Endodermal cell (in vitro differentiated cells): Measurements from ENCODE around the gene C19orf81. TPM values are rescaled to one million over a fixed set of nuclear protein-coding genes. Genes with fewer than 3 reads are reported as not detected.

Experiments
- DNase-seq: peaks from one replicate; pipeline ENCODE4 v3.0.0-alpha.2; 2017
- H3K27ac ChIP-seq: 2 replicates; pipeline ENCODE4 v1.5.1; 2013; ENCODE audit warnings: mild to moderate bottlenecking, low read depth, low read length, moderate library complexity
- H3K27me3 ChIP-seq: 2 replicates; pipeline ENCODE4 v1.6.1; 2013; ENCODE audit warnings: mild to moderate bottlenecking, low read length, moderate library complexity; ENCODE audit not compliant: insufficient read depth, control insufficient read depth, poor library complexity, severe bottlenecking
- H3K36me3 ChIP-seq: 2 replicates; pipeline ENCODE4 v1.7.0; 2013; ENCODE audit warnings: mild to moderate bottlenecking, low read length, moderate library complexity; ENCODE audit not compliant: control insufficient read depth, insufficient read depth
- H3K4me1 ChIP-seq: one replicate; pipeline ENCODE4 v1.7.0; 2013; ENCODE audit warnings: low read length; ENCODE audit not compliant: control insufficient read depth, insufficient read depth
- H3K4me3 ChIP-seq: 2 replicates; pipeline ENCODE4 v1.5.1; 2013; ENCODE audit warnings: mild to moderate bottlenecking, low read length, moderate library complexity
- H3K9ac ChIP-seq: 2 replicates; pipeline ENCODE4 v1.6.1; 2013; ENCODE audit warnings: mild to moderate bottlenecking, low read length, moderate library complexity; ENCODE audit not compliant: poor library complexity, severe bottlenecking; ENCODE audit errors: extremely low read depth
- H3K9me3 ChIP-seq: 2 replicates; pipeline ENCODE4 v1.6.1; 2013; ENCODE audit warnings: mild to moderate bottlenecking, low read length, moderate library complexity; ENCODE audit not compliant: control insufficient read depth
- H3K27ac Mint-ChIP-seq: 2 replicates; pipeline ENCODE4 v1.8.0; 2020; ENCODE audit warnings: mixed read lengths
- H3K27me3 Mint-ChIP-seq: 2 replicates; pipeline ENCODE4 v1.8.0; 2021; ENCODE audit warnings: mild to moderate bottlenecking, mixed read lengths; ENCODE audit not compliant: insufficient read depth
- H3K36me3 Mint-ChIP-seq: 2 replicates; pipeline ENCODE4 v1.8.0; 2020; ENCODE audit warnings: low read depth, mixed read lengths
- H3K4me1 Mint-ChIP-seq: 2 replicates; pipeline ENCODE4 v1.8.0; 2020; ENCODE audit warnings: mixed read lengths
- H3K4me3 Mint-ChIP-seq: 2 replicates; pipeline ENCODE4 v1.8.0; 2020; ENCODE audit warnings: mild to moderate bottlenecking, moderate library complexity, mixed read lengths
- H3K9me3 Mint-ChIP-seq: 2 replicates; pipeline ENCODE4 v1.8.0; 2020; ENCODE audit warnings: mild to moderate bottlenecking, mixed read lengths
- WGBS, 2 experiments: methylation state at CpG; one replicate each; pipeline versions ENCODE4 v1.1.5 to v1.1.7; 2013; ENCODE audit warnings: missing lambda C conversion rate in 2 of 2, mixed read lengths in 1 of 2; ENCODE audit not compliant: insufficient coverage in 1 of 2, insufficient read length in 1 of 2; 5-methylcytosine and 5-hydroxymethylcytosine counted together
- total RNA-seq, 2 donors: library from RNA; stranded (reverse); fragmentation: NEBNext Ultra II Directional in 1 of 2; extraction: Animal tissue kit (Norgen Biotek cat#: 25700) in 1 of 2; gene quantifications; 2 replicates in 1 of 2; 3 replicates in 1 of 2; pipeline ENCODE4 v1.2.1, GENCODE V29; 2021
- TF ChIP-seq, protein P1 (sequence below): fragments of 200-600 bp; sonication (generic); conservative IDR thresholded peaks from 2 replicates; pipeline ENCODE4 v1.5.0; 2021; ENCODE audit warnings: antibody characterized with exemption, mild to moderate bottlenecking

The C19orf81 gene
- total RNA-seq, 2 donors from 2014 or later, result 11.3 to 26.8 TPM

DNA sequence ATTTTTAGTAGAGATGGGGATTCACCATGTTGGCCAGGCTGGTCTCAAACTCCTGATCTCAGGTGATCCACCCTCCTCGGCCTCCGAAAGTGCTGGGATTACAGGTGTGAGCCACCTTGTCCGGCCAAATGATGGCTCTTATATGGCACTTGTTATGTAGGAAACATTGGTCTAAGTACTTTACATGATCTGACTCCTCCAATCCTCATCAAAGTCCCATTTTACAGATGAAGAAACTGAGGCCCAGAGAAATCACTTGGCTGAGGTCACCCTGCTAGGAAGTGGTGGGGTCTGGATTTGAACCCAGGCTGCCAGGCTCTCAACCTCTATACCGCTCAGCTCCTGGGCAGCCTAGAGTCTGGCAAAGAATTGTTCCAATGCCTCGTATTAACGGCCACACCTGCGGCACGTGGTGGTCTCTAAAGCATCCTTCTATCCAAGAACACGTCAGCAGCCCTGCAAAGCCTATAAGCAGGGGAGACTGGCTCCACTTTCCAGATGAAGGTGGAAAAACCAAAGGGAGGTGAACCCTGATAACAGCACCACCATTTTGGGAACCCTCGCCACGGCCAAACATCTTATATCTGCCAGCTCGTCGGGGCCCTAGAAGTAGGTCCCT is 52.2 kb downstream of the C19orf81 start:
- Mint-ChIP-seq H3K36me3 (no peaks in the 10 kb centered on the region), H3K4me1 (no peaks in the 10 kb centered on the region), H3K27me3 (peaks cover 80% of the 10 kb centered on the region), H3K27ac (no peak overlapping the region), H3K9me3 (no peaks in the 10 kb centered on the region), H3K4me3 (no peak overlapping the region)
- no peaks in the 10 kb centered on the region for H3K4me1 ChIP-seq
- no peak overlapping the region for H3K4me3 ChIP-seq
- no peak overlapping the region for H3K27ac ChIP-seq
- TF ChIP-seq, protein P1, sequence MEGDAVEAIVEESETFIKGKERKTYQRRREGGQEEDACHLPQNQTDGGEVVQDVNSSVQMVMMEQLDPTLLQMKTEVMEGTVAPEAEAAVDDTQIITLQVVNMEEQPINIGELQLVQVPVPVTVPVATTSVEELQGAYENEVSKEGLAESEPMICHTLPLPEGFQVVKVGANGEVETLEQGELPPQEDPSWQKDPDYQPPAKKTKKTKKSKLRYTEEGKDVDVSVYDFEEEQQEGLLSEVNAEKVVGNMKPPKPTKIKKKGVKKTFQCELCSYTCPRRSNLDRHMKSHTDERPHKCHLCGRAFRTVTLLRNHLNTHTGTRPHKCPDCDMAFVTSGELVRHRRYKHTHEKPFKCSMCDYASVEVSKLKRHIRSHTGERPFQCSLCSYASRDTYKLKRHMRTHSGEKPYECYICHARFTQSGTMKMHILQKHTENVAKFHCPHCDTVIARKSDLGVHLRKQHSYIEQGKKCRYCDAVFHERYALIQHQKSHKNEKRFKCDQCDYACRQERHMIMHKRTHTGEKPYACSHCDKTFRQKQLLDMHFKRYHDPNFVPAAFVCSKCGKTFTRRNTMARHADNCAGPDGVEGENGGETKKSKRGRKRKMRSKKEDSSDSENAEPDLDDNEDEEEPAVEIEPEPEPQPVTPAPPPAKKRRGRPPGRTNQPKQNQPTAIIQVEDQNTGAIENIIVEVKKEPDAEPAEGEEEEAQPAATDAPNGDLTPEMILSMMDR, result no peak
- H3K9ac ChIP-seq, result no peak overlapping the region
- WGBS, 2 experiments, result 90 to 92% methylated on average over 13 of the region's 13 CpGs
- no peaks in the 10 kb centered on the region for H3K36me3 ChIP-seq
- no peak for DNase-seq
- no peaks in the 10 kb centered on the region for H3K9me3 ChIP-seq
- H3K27me3 ChIP-seq, result peaks cover 32% of the 10 kb centered on the region

- H3K27me3 ChIP-seq, result peaks cover 29% of the 10 kb centered on the region
- no peak for DNase-seq
- Mint-ChIP-seq H3K9me3 (no peaks in the 10 kb centered on the region), H3K36me3 (no peaks in the 10 kb centered on the region), H3K27ac (no peak overlapping the region), H3K4me1 (no peaks in the 10 kb centered on the region), H3K4me3 (no peak overlapping the region), H3K27me3 (peaks cover 76% of the 10 kb centered on the region)
- H3K4me3 ChIP-seq, result no peak overlapping the region
- H3K36me3 ChIP-seq, result no peaks in the 10 kb centered on the region
- WGBS, 2 experiments, result 86 to 88% methylated on average over 6 to 21 of the region's 23 CpGs
- TF ChIP-seq, protein P1, result no peak
- no peak overlapping the region for H3K27ac ChIP-seq
- no peaks in the 10 kb centered on the region for H3K4me1 ChIP-seq
- H3K9me3 ChIP-seq, result no peaks in the 10 kb centered on the region
- H3K9ac ChIP-seq, result no peak overlapping the region
These were observed 53.1 kb downstream of the C19orf81 start for GRCh38 chr19:50702158-50702870.

DNA sequence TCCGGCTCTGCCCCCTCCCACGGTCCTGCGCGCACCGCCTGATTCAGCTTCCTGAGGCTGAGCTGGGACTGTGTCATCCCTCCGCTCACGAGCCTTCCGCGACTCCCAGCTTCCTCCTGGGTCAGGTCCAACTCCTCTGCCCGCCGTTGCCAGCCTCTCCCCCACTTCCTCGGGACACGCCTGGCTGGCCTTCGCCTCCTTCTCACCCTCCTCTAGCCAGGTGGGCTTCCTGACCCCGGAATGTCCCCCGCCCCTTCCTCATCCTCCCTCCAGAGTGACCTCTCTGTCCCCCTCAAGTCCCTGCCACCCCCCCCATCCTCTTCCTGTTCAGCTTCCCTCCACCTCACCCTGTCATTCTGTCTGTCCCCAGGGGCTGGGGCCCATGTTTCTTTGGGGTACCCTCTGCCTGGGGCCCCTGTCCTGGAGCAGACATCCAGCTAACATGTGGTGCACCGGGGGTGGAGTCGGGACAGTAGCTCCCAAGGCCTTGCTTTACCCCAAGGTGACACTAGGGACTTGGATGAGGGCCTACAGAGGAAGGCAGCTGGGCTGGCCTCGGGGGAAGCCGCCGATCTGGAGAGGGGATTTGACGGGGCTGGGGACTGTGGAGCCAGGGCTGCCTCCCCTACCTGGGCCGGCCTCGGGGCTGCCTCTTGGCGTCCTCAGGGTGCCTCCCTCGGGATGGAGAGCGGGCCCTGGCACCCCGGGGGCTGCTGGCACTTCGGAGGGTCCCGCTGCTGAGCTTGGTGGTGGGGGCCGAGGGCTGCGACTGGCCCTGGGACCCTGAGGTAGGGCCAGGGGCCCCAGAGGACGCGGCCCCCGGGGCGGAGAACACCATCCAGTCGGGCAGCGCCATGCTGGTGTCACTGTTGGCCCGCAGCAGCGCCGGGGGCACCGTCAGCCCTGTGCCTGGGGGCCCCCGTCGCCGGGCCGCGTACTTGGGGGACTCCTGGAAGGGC is 53.9 kb downstream of the C19orf81 start:
- H3K9me3 Mint-ChIP-seq, result no peaks in the 10 kb centered on the region
- H3K4me3 ChIP-seq, result no peak overlapping the region

More for the DNA sequence above, 53.9 kb downstream of the C19orf81 start:
- no peaks in the 10 kb centered on the region for H3K9me3 ChIP-seq
- Mint-ChIP-seq H3K27me3 (peaks cover 71% of the 10 kb centered on the region), H3K27ac (no peak overlapping the region), H3K4me3 (no peak overlapping the region), H3K36me3 (no peaks in the 10 kb centered on the region), H3K4me1 (no peaks in the 10 kb centered on the region)
- H3K27ac ChIP-seq, result no peak overlapping the region
- WGBS, 2 experiments, result 88 to 89% methylated on average over 15 to 47 of the region's 47 CpGs
- H3K4me1 ChIP-seq, result no peaks in the 10 kb centered on the region
- DNase-seq, result peak; percentile 65
- no peak overlapping the region for H3K9ac ChIP-seq
- H3K27me3 ChIP-seq, result peaks cover 21% of the 10 kb centered on the region
- no peaks in the 10 kb centered on the region for H3K36me3 ChIP-seq
- TF ChIP-seq, protein P1, result no peak
